Kidney (tissue), 14 donors: Measurements from ENCODE around the gene ASMTL. TPM values are rescaled to one million over a fixed set of nuclear protein-coding genes. Genes with fewer than 3 reads are reported as not detected.
"Not testable (repeated sequence)": the region's sequence is repeated elsewhere in the genome, so short reads cannot be mapped to it uniquely, and the experiment has no call there.

Experiments
- DNase-seq, 5 donors: peaks; one replicate each; pipeline ENCODE4 v3.0.0-alpha.2; 2013 to 2020
- FAIRE-seq: peaks from 2 replicates; lab custom pipeline; 2012; peaks lifted over from hg19 to GRCh38; lab: Jason Lieb, UNC
- H3K27ac ChIP-seq, 2 donors: one replicate each; pipeline ENCODE4 v1.7.0; 2013; ENCODE audit warnings: low read depth in 2 of 2, low read length in 2 of 2, inconsistent platforms in 1 of 2
- H3K27me3 ChIP-seq: one replicate; pipeline ENCODE4 v1.7.1; 2013; ENCODE audit warnings: low read length, inconsistent platforms; ENCODE audit not compliant: control insufficient read depth, insufficient read depth
- H3K36me3 ChIP-seq, 3 donors: one replicate each; pipeline versions ENCODE4 v1.7.0 to v1.7.1; 2013; ENCODE audit warnings: low read length in 3 of 3, control low read depth in 1 of 3, inconsistent platforms in 1 of 3; ENCODE audit not compliant: insufficient read depth in 3 of 3, control insufficient read depth in 2 of 3
- H3K4me1 ChIP-seq, 3 donors: one replicate each; pipeline versions ENCODE4 v1.7.0 to v1.7.1; 2013; ENCODE audit warnings: low read length in 3 of 3, inconsistent platforms in 1 of 3, low read depth in 1 of 3; ENCODE audit not compliant: control insufficient read depth in 2 of 3, insufficient read depth in 2 of 3
- H3K4me3 ChIP-seq, 3 donors: one replicate each; pipeline versions ENCODE4 v1.7.0 to v1.8.1; 2013; ENCODE audit warnings: low read length in 3 of 3, control low read depth in 1 of 3, inconsistent platforms in 1 of 3
- H3K9ac ChIP-seq, 3 donors: one replicate each; pipeline versions ENCODE4 v1.7.0 to v1.7.1; 2013; ENCODE audit warnings: low read length in 3 of 3, control low read depth in 1 of 3, inconsistent platforms in 1 of 3
- H3K9me3 ChIP-seq, 3 donors: one replicate each; pipeline versions ENCODE4 v1.7.0 to v1.7.1; 2013; ENCODE audit warnings: low read length in 3 of 3, control low read depth in 1 of 3, inconsistent platforms in 1 of 3; ENCODE audit not compliant: control insufficient read depth in 2 of 3, insufficient read depth in 1 of 3
- CTCF ChIP-seq: IDR thresholded peaks from 3 replicates; pipeline ENCODE4 v1.5.1; 2012; ENCODE audit warnings: mild to moderate bottlenecking, moderate library complexity, borderline replicate concordance; ENCODE audit not compliant: insufficient read depth; ENCODE audit errors: extremely low read depth
- intact Hi-C: fragments of 100-400 bp; cut with DNase I; formaldehyde crosslinking; loops from one replicate; pipeline ENCODE4 v1.11.1; 2022
- polyA plus RNA-seq: library from polyadenylated mRNA; stranded (reverse); fragments of 350-450 nt; fragmentation: Illumina TruSeq; extraction: RNeasy Lipid Tissue Mini Kit (QIAGEN cat#74804); gene quantifications from one replicate; pipeline ENCODE4 v1.2.3, GENCODE V29; 2014; ENCODE audit warnings: low read depth, low replicate concordance; ENCODE audit not compliant: insufficient read depth
- total RNA-seq: library from RNA; stranded (reverse); fragmentation: NEBNext Ultra II Directional; extraction: Animal tissue kit (Norgen Biotek cat#: 25700); gene quantifications from one replicate; pipeline ENCODE4 v1.2.1, GENCODE V29; 2021
- donor health status: control.
- donor health status: control.
- donor health status: control.
- donor health status: control.
- donor health status: control.
- donor health status: DM: yes; HTN: yes; CAD: no.
- donor health status: Normal renal cell carcinoma (clear cell type).

ASMTL gene
- total and polyA plus RNA-seq, 2 donors from 2014 or later: 29.9 to 33.3 TPM

- Histone ChIP-seq H3K4me3 (no peak overlapping the region), H3K36me3 (no peaks in the 10 kb centered on the region), H3K4me1 (peaks cover 0 to 7% (median 0%) of the 10 kb centered on the region in 3 donors), H3K9me3 (peaks cover 0 to 5% (median 0%) of the 10 kb centered on the region in 3 donors), H3K27ac (no peak overlapping the region), H3K27me3 (no peaks in the 10 kb centered on the region), H3K9ac (no peak overlapping the region)
- intact Hi-C loops: no loop called here
- no peak for TF ChIP-seq CTCF
- DNase-seq: no peak
- no peak for FAIRE-seq
Observed at GRCh38 chrX:1477229-1477628, 24.5 kb upstream of the ASMTL start.

GRCh38 chrX:1476682-1477081 is 24.0 kb upstream of the ASMTL start:
- H3K9me3 ChIP-seq: peaks cover 0 to 5% (median 0%) of the 10 kb centered on the region in 3 donors
- peaks cover 0 to 5% (median 0%) of the 10 kb centered on the region in 3 donors for H3K4me1 ChIP-seq
- no peaks in the 10 kb centered on the region for H3K36me3 ChIP-seq
- no peak for FAIRE-seq
- H3K27ac ChIP-seq: no peak overlapping the region
- no peaks in the 10 kb centered on the region for H3K27me3 ChIP-seq
- no peak for TF ChIP-seq CTCF
- no peak for DNase-seq
- H3K9ac ChIP-seq: no peak overlapping the region
- no peak overlapping the region for H3K4me3 ChIP-seq
- intact Hi-C loops: no loop called here

GRCh38 chrX:1475881-1476280 is 23.2 kb upstream of the ASMTL start:
- H3K36me3 ChIP-seq: no peaks in the 10 kb centered on the region
- intact Hi-C loops: no loop called here
- FAIRE-seq: no peak
- H3K27ac ChIP-seq: no peak overlapping the region
- H3K4me1 ChIP-seq: no peaks in the 10 kb centered on the region
- no peak overlapping the region for H3K9ac ChIP-seq
- H3K4me3 ChIP-seq: no peak overlapping the region
- peak in 1 of 5 donors; percentile 9 for DNase-seq
- peaks cover 0 to 5% (median 0%) of the 10 kb centered on the region in 3 donors for H3K9me3 ChIP-seq
- no peaks in the 10 kb centered on the region for H3K27me3 ChIP-seq
- no peak for TF ChIP-seq CTCF

GRCh38 chrX:1475481-1475880 is 22.8 kb upstream of the ASMTL start:
- Histone ChIP-seq H3K4me3 (no peak overlapping the region), H3K9me3 (peaks cover 0 to 5% (median 0%) of the 10 kb centered on the region in 3 donors), H3K9ac (no peak overlapping the region), H3K27me3 (no peaks in the 10 kb centered on the region), H3K36me3 (no peaks in the 10 kb centered on the region), H3K4me1 (no peaks in the 10 kb centered on the region), H3K27ac (no peak overlapping the region)
- intact Hi-C loops: no loop called here
- FAIRE-seq: no peak
- no peak for TF ChIP-seq CTCF
- DNase-seq: no peak

- H3K27me3 ChIP-seq, H3K27ac ChIP-seq, intact Hi-C loops, FAIRE-seq, H3K4me1 ChIP-seq, H3K4me3 ChIP-seq, DNase-seq, H3K36me3 ChIP-seq, H3K9ac ChIP-seq, H3K9me3 ChIP-seq: not testable (repeated sequence)
Observed at GRCh38 chrX:1474593-1474992, 21.9 kb upstream of the ASMTL start.
